Stomach (tissue), 4 donors: ENCODE data around the gene NFATC2IP.

Experiments used
- CTCF ChIP-seq, 7 experiments: fragments of 450-650 bp in 4 of 7; fragments of 200-600 bp in 3 of 7; sonication (generic) in 3 of 7; IDR thresholded peaks; one replicate each; pipeline ENCODE4 v1.5.1; 2016 to 2019; ENCODE audit warnings: antibody characterized with exemption in 7 of 7, control low read depth in 2 of 7, mild to moderate bottlenecking in 1 of 7
- EP300 ChIP-seq: sonication (generic); formaldehyde crosslinking; IDR thresholded peaks from one replicate; pipeline ENCODE4 v1.6.1; 2017; ENCODE audit warnings: antibody characterized with exemption
- POLR2A ChIP-seq, 4 donors: fragments of 450-650 bp; IDR thresholded peaks; one replicate each; pipeline ENCODE4 v1.6.1; 2016; ENCODE audit warnings: antibody characterized with exemption in 4 of 4, control low read depth in 2 of 4, mild to moderate bottlenecking in 1 of 4, moderate library complexity in 1 of 4
- POLR2AphosphoS5 ChIP-seq, 3 donors: sonication (generic); formaldehyde crosslinking; IDR thresholded peaks; one replicate each; pipeline ENCODE4 v1.6.1; 2016; ENCODE audit warnings: antibody characterized with exemption in 3 of 3

- TF ChIP-seq CTCF (IDR thresholded peaks at IDR 0.05) (no peak), POLR2AphosphoS5 (IDR thresholded peaks at IDR 0.05) (no peak), POLR2A (IDR thresholded peaks at IDR 0.05) (no peak), EP300 (no peak)
Observed at GRCh38 chr16:29011851-29012250, 61.1 kb downstream of the NFATC2IP start.
